ENCODE data around the gene TNFRSF9. TPM values are rescaled to one million over a fixed set of nuclear protein-coding genes. Genes with fewer than 3 reads are reported as not detected.

The TNFRSF9 gene
- total RNA-seq, 1 donor from 2014 or later, result not detected

DNA sequence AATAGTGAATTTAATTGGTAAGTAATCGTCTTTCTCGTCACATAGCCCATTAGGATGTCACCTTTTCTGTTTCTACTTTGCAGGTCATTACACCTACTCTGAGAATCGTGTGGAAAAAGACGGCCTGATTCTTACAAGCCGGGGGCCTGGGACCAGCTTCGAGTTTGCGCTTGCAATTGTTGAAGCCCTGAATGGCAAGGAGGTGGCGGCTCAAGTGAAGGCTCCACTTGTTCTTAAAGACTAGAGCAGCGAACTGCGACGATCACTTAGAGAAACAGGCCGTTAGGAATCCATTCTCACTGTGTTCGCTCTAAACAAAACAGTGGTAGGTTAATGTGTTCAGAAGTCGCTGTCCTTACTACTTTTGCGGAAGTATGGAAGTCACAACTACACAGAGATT, 44.2 kb upstream of the TNFRSF9 start:
- Histone ChIP-seq H3K36me3 (peaks cover 38 to 63% of the 10 kb centered on the region in 2 donors), H3K9me3 (no peaks in the 10 kb centered on the region), H3K27me3 (no peaks in the 10 kb centered on the region), H3K4me3 (no peak overlapping the region), H3K4me1 (peaks cover 0 to 2% of the 10 kb centered on the region in 2 donors), H3K27ac (no peak overlapping the region)
- DNase-seq (ENCODE audit: low spot score in 2 of 2), result no peak
- intact Hi-C loops (cut with DNase I), result loop anchor here (10.0 kb wide), 1 partner anchor 590 kb away; no protein-coding TSS in a partner anchor
- TF ChIP-seq, protein P1, sequence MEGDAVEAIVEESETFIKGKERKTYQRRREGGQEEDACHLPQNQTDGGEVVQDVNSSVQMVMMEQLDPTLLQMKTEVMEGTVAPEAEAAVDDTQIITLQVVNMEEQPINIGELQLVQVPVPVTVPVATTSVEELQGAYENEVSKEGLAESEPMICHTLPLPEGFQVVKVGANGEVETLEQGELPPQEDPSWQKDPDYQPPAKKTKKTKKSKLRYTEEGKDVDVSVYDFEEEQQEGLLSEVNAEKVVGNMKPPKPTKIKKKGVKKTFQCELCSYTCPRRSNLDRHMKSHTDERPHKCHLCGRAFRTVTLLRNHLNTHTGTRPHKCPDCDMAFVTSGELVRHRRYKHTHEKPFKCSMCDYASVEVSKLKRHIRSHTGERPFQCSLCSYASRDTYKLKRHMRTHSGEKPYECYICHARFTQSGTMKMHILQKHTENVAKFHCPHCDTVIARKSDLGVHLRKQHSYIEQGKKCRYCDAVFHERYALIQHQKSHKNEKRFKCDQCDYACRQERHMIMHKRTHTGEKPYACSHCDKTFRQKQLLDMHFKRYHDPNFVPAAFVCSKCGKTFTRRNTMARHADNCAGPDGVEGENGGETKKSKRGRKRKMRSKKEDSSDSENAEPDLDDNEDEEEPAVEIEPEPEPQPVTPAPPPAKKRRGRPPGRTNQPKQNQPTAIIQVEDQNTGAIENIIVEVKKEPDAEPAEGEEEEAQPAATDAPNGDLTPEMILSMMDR (IDR thresholded peaks at IDR 0.05), result no peak

DNA sequence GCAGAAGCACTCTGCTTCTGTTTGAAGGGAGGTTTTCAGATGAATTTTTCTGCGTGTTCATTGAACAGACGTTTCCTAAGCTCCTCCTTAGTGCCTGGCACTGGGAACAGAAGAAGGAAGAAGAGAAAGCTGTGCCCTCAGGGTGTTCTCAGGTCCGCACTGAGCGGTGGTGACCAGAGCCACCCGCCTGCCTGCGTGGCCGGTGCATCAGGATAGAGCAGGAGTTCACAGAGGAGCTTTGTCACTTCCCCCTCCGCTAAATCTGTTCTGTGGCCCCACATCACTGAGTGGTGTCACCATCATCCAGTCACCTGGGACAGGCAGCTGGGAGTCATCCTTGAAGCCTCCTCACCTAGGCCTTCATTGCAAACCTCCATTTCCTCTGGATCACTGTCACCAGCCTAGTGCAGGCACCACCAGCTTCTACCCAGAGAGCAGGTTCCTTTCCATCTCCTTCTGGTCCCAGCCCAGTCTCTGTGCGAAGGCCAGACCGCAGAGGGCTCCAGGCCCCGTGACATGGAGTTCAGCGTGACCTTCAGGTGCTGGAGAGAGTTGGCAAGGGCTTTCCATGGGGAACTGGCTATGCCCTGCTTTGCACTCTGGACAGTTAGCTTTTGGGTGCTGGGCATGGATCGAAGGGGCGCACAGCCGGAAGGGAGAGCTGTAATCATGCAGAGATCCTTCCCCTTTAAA, 42.6 kb upstream of the TNFRSF9 start:
- Histone ChIP-seq H3K9me3 (no peaks in the 10 kb centered on the region), H3K36me3 (peaks cover 53 to 79% of the 10 kb centered on the region in 2 donors), H3K4me1 (peaks cover 0 to 2% of the 10 kb centered on the region in 2 donors), H3K4me3 (no peak overlapping the region), H3K27me3 (no peaks in the 10 kb centered on the region), H3K27ac (no peak overlapping the region)
- intact Hi-C loops (cut with DNase I), result loop anchor here (10.0 kb wide), 1 partner anchor 592 kb away; no protein-coding TSS in a partner anchor
- DNase-seq (ENCODE audit: low spot score in 2 of 2), result no peak
- TF ChIP-seq, protein P1 (IDR thresholded peaks at IDR 0.05), result no peak

DNA sequence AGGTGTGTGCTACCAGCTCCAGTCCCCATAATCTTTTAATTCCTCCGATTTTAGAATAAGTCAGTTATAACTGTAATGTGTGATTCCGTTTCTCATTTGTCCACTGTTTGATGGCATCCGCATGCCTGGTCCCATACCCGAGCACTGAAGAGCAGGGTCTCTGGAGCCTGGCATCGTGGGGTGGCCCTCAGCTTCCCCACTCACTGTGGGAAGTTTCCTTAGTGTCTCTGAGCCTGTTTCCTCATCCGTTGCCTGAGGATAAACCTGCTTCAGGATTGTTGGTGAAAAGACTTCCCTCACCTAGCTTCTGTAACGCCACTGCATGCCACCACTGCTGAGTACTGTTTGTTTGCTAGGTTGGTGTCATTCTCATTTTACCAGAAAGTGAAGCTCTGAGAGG, 40.3 kb upstream of the TNFRSF9 start:
- H3K36me3 ChIP-seq, result peaks cover 47 to 70% of the 10 kb centered on the region in 2 donors
- no peak overlapping the region for H3K4me3 ChIP-seq
- no peak for DNase-seq (ENCODE audit: low spot score in 2 of 2)
- no peak overlapping the region for H3K27ac ChIP-seq
- H3K9me3 ChIP-seq, result no peaks in the 10 kb centered on the region
- TF ChIP-seq, protein P1 (IDR thresholded peaks at IDR 0.05), result no peak
- intact Hi-C loops (cut with DNase I), result loop anchor here (10.0 kb wide), 1 partner anchor 594 kb away; no protein-coding TSS in a partner anchor
- no peaks in the 10 kb centered on the region for H3K27me3 ChIP-seq
- H3K4me1 ChIP-seq, result peaks cover 0 to 12% of the 10 kb centered on the region in 2 donors

- Histone ChIP-seq H3K4me1 (peaks cover 0 to 10% of the 10 kb centered on the region in 2 donors), H3K27me3 (no peaks in the 10 kb centered on the region), H3K27ac (no peak overlapping the region), H3K4me3 (no peak overlapping the region), H3K36me3 (peaks cover 48 to 62% of the 10 kb centered on the region in 2 donors), H3K9me3 (no peaks in the 10 kb centered on the region)
- intact Hi-C loops (cut with DNase I), result loop anchor here (2.0 to 5.0 kb wide), 2 partner anchors 42 to 373 kb away; no protein-coding TSS in a partner anchor
- TF ChIP-seq, protein P1 (IDR thresholded peaks at IDR 0.05), result peak; percentile 85 to 87 (median 85)
- peak in 1 of 2 donors; percentile 78 for DNase-seq (ENCODE audit: low spot score in 2 of 2)
These were observed 34.7 kb upstream of the TNFRSF9 start for GRCh38 chr1:7975212-7975865.

DNA sequence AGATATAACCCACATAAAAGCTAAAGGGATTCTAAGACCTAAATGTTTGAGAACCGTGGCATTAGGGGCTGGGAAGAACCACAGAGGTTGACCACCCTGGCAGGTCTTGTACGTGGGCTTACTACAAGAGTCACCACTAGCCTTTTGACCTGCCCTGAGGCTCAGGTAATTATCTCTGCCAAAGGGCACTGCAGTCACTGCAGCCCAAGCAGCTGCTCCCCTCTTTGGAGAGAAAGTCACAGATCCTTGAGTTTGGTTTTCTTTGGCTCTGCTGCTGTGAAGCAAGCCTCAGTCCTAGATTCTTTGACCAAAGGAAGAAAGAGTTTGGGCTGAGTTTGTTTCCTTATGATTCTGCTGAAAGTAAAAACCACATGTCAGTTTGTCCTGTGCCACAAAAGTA, 32.4 kb upstream of the TNFRSF9 start:
- DNase-seq (ENCODE audit: low spot score in 2 of 2), result no peak
- Histone ChIP-seq H3K36me3 (peaks cover 52 to 56% of the 10 kb centered on the region in 2 donors), H3K4me3 (no peak overlapping the region), H3K9me3 (no peaks in the 10 kb centered on the region), H3K4me1 (peaks cover 0 to 10% of the 10 kb centered on the region in 2 donors), H3K27me3 (no peaks in the 10 kb centered on the region), H3K27ac (peak overlapping the region in 1 of 2 donors; percentile 13)
- TF ChIP-seq, protein P1 (IDR thresholded peaks at IDR 0.05), result no peak
- intact Hi-C loops (cut with DNase I), result no loop called here
